ENCODE measurements around the gene LIPC.
"Not testable (repeated sequence)": the region's sequence is repeated elsewhere in the genome, so short reads cannot be mapped to it uniquely, and the experiment has no call there.

The LIPC gene

DNA sequence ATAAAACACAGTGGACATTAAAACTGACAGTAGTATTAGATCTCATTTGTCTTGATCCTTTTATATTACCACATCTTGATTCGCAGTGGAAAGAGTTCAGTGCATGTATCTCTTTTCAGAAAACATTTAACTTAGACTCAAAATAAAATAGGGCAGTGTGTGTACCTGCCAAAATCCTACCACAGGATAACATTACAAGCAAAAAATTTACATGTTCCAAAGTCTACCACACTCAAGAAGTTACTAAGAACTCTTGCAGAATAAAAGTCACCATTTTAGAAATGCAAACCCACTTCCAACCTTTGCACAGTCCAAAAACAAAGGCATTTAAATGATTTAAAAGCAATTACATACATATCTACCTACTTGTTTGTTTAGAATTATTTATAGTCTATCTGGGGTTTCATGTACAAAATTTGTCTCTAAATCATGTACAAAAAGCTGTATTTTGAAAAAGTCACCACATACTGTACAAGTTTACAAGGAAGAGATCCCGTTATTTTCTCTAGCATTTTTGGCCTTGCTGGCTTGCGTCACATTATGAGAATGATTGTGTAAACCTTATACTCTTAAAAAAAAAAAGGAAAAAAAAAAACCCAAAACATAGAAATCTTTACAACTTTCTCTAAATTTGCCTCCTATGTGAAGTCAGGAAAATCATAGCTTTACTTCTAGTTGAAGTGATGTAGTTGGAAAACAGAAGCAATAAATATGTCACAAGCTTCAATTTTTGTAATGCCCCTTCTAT is 163.9 kb downstream of the LIPC start:
- no peak for DNase-seq

DNA sequence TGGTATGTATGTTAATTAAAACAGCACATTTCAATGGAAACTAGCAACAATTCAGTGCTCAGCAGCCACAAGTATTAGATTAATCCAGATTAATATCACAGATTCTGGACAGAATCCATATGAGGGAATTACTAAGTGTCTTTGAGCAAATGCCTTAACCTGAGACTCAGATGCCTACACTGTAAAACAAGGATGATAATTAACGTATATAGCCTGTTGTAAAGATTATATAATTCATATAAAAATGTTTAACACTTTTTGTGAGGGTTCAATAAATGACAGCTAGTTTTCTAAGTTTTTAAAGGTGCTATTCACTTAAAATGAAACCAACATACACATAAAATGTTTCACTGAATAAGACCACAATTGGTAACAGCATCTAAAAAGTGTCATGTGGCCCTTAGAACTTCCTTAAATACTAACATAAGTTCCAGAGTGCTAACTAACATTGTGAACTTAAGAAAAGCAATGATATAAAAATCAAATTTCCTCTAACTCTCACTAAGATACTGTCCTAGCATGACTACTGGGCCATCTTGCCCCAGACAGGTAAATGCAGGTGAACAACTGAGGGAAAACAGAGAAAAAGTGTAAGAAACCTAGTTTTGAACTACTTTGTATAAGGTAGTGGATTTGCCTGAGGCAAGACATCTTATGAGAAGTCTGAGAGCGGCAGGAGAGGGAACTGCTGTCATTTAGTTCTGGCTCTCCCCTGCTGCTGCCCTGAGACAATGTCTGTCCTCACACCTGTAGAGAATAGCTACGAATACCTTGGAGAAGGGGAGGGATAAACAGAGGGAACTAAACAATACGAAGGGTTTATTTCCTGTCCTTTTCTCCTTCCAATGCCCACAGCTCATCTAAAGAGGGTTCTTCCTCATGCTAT is 166.4 kb downstream of the LIPC start:
- no peak for DNase-seq

- DNase-seq = no peak
Measured at GRCh38 chr15:58598829-58599210, 167.0 kb downstream of the LIPC start.

- DNase-seq = no peak
Measured at GRCh38 chr15:58602823-58603222, 171.0 kb downstream of the LIPC start.

DNA sequence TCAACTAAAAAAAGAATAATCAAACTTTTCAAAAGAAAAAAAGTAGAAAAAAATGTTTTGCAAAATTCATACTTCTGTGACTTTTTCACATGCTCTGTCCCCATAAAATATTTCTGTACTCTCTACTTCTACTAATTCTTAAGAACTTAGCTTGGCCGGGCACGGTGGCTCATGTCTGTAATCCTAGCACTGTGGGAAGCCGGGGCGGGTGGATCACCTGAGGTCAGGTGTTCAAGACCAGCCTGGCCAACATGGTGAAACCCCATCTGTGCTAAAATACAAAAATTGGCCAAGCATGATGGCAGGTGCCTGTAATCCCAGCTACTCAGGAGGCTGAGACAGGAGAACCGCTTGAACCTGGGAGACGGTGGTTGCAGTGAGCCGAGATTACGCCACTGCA is 172.1 kb downstream of the LIPC start:
- not testable (repeated sequence) for DNase-seq

DNA sequence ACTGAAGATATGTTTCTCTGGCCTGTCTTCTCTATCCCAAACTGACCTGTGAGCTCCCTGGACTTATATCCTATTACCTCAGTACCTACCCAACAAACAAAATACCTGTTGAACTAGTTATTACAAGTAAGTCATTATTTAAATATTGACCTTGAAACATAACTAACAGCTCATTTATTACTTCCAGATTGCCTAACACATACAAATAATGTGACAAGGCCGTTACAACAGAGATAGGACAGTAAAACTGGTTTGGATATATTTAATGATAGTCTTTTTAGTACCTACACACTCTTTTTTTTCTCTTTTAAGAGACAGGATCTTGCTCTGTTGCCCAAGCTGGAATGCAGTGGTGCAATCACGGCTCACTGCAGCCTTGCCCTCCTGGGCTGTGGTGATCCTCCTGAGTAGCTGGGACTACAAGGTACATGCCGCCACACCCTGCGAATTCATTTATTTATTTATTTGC is 172.7 kb downstream of the LIPC start:
- DNase-seq = no peak

DNA sequence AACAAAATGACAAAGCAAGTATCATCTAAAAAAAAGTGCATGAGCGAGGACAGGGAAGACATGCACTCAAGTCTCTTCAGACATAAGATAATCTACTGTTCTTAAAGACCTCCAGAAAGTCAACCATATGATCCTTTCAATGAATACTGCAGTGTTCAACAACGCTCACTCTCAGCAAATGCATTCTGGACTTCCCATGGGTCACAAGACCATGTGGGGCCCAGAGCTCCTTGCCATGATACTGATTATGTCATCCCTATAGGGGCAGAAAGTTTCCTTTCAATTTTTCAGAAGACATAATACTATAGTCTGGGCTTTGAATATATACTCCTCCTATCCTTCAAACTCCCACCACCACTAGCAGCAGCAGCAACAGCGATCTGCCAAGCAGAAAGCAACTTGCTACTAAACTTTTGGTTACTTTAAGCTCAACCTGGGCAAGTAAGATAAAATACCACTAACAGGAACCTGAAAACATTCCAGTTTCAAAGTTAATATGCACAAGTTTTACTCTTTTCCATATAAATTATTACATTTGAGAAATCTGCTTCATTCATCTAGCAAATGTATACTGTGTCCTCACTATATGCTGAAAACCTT is 174.2 kb downstream of the LIPC start:
- DNase-seq = no peak

DNA sequence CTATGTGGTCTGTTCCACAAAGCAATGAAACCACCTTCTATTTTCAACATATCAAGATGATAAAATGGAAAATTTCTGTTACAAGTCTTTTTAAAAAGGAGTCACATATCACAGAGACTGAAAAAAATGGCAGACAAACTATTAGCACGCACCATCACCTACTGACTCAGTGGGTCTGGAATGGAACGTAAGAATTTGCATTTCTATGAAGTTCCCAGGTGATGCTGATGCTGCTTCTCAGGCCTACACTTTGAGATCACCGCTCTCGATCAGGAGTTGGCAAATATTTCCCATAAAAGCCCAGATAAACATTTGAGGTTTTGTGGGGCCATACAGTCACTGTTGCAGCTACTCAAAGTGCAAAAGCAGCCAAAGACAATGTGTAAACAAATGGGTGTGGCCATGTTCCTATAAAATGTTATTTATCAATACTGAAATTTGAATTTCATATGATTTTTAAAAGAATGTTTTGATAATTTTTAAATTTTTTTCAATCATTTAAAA is 174.8 kb downstream of the LIPC start:
- no peak for DNase-seq

- no peak for DNase-seq
Measured at GRCh38 chr15:58608129-58608590, 176.4 kb downstream of the LIPC start.

- no peak for DNase-seq
Measured at GRCh38 chr15:58608711-58609110, 176.9 kb downstream of the LIPC start.

DNA sequence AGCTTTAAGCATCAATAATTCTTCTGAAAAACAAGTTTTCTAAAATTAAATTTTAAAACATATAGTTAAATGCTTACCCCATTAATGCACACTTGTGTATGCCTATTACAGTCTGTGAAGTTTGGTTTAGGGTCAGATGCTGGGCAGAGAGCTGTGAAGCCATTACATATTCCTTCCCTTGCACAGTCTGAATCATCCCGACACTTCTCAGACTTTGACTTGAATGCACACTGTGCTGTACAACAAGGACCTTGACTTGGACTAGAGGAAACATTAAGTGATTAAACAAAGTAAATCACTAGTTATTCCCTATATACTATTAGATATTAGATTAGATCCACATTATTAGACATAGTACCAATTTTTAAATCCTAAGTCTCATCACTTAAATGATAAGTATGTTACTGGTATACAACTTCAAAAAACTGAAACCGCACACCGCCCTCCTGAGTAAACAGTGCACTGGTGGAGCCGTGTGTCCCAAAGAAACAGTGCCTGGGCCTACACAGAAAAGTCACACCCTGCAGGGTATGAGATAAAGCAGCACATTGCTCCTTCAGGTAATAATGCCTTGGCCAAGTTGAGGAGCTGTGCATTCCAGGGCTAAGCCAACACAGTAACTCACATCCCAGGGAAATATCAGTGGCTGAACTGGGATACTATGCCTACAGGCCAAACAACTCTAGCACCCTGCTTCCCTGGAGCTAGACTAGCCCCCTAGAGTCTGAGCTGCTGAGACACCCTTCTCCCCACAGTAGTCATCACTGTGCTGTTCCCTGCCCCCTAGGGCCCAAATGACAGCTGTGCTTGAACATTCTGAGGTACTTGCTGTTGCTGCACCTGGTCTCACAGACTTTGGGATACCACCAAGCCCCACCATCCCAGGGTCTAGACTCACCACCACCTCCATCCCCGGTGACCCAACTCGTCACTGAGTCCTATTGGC is 180.2 kb downstream of the LIPC start:
- no peak for DNase-seq

- no peak for DNase-seq
Measured at GRCh38 chr15:58616171-58616570, 184.4 kb downstream of the LIPC start.

Measured in NCI-H1092 treated with DMSO at 0.1 percent for 48 hours (cell line).